ENCODE measurements around the gene TBX20. TPM values are rescaled to one million over a fixed set of nuclear protein-coding genes. Genes with fewer than 3 reads are reported as not detected.

The TBX20 gene
- total RNA-seq, 1 donor from 2014 or later = 1.3 TPM

GRCh38 chr7:35280902-35281301 is 27.0 kb upstream of the TBX20 start:
- Mint-ChIP-seq H3K27me3 (ENCODE audit: low read depth, unreplicated experiment) (peaks cover 28% of the 10 kb centered on the region), H3K27ac (ENCODE audit: unreplicated experiment) (no peak overlapping the region), H3K36me3 (ENCODE audit: low read depth, unreplicated experiment) (peaks cover 2% of the 10 kb centered on the region), H3K4me3 (ENCODE audit: unreplicated experiment) (no peak overlapping the region), H3K9me3 (ENCODE audit: unreplicated experiment) (no peaks in the 10 kb centered on the region), H3K4me1 (ENCODE audit: low read depth, unreplicated experiment) (peaks cover 3% of the 10 kb centered on the region)
- Histone ChIP-seq H3K4me1 (ENCODE audit: insufficient read depth, low read length) (no peaks in the 10 kb centered on the region), H3K9me3 (ENCODE audit: insufficient read depth, low read depth, low read length) (no peaks in the 10 kb centered on the region), H3K36me3 (ENCODE audit: insufficient read depth, low read length) (no peaks in the 10 kb centered on the region), H2AFZ (ENCODE audit: low read depth, low read length) (no peak overlapping the region), H3K4me3 (ENCODE audit: insufficient read depth, low read depth, low read length) (no peak overlapping the region), H3K4me2 (ENCODE audit: low read length) (no peak overlapping the region), H4K20me1 (ENCODE audit: insufficient read depth, low read length) (no peaks in the 10 kb centered on the region), H3K27me3 (ENCODE audit: insufficient read depth, low read length) (no peaks in the 10 kb centered on the region), H3K9ac (ENCODE audit: low read length) (no peak overlapping the region), H3K79me2 (ENCODE audit: insufficient read depth, low read length) (no peaks in the 10 kb centered on the region), H3K27ac (ENCODE audit: low read depth, low read length) (no peak overlapping the region)
- DNase-seq (ENCODE audit: low read depth) (no peak), FAIRE-seq (no peak)
- no peak for TF ChIP-seq EZH2 (IDR thresholded peaks at IDR 0.05; ENCODE audit: insufficient read depth, low read length)
- no peak for TF ChIP-seq CTCF (IDR thresholded peaks at IDR 0.05; ENCODE audit: insufficient read depth, low read depth, low read length)

- Mint-ChIP-seq H3K27ac (ENCODE audit: unreplicated experiment) (no peak overlapping the region), H3K27me3 (ENCODE audit: low read depth, unreplicated experiment) (peaks cover 29% of the 10 kb centered on the region), H3K4me3 (ENCODE audit: unreplicated experiment) (no peak overlapping the region), H3K9me3 (ENCODE audit: unreplicated experiment) (no peaks in the 10 kb centered on the region), H3K4me1 (ENCODE audit: low read depth, unreplicated experiment) (peaks cover 2% of the 10 kb centered on the region), H3K36me3 (ENCODE audit: low read depth, unreplicated experiment) (peaks cover 2% of the 10 kb centered on the region)
- no peaks in the 10 kb centered on the region for H3K9me3 ChIP-seq (ENCODE audit: insufficient read depth, low read depth, low read length)
- no peak for FAIRE-seq
- H3K4me1 ChIP-seq (ENCODE audit: insufficient read depth, low read length) = no peaks in the 10 kb centered on the region
- H3K4me2 ChIP-seq (ENCODE audit: low read length) = no peak overlapping the region
- H3K9ac ChIP-seq (ENCODE audit: low read length) = no peak overlapping the region
- no peaks in the 10 kb centered on the region for H3K36me3 ChIP-seq (ENCODE audit: insufficient read depth, low read length)
- no peak overlapping the region for H2AFZ ChIP-seq (ENCODE audit: low read depth, low read length)
- DNase-seq (ENCODE audit: low read depth) = no peak
- H4K20me1 ChIP-seq (ENCODE audit: insufficient read depth, low read length) = no peaks in the 10 kb centered on the region
- no peaks in the 10 kb centered on the region for H3K79me2 ChIP-seq (ENCODE audit: insufficient read depth, low read length)
- H3K4me3 ChIP-seq (ENCODE audit: insufficient read depth, low read depth, low read length) = no peak overlapping the region
- no peaks in the 10 kb centered on the region for H3K27me3 ChIP-seq (ENCODE audit: insufficient read depth, low read length)
- H3K27ac ChIP-seq (ENCODE audit: low read depth, low read length) = no peak overlapping the region
- TF ChIP-seq CTCF (IDR thresholded peaks at IDR 0.05; ENCODE audit: insufficient read depth, low read depth, low read length) (no peak), EZH2 (IDR thresholded peaks at IDR 0.05; ENCODE audit: insufficient read depth, low read length) (no peak)
Measured at GRCh38 chr7:35277359-35277758, 23.5 kb upstream of the TBX20 start.

DNA sequence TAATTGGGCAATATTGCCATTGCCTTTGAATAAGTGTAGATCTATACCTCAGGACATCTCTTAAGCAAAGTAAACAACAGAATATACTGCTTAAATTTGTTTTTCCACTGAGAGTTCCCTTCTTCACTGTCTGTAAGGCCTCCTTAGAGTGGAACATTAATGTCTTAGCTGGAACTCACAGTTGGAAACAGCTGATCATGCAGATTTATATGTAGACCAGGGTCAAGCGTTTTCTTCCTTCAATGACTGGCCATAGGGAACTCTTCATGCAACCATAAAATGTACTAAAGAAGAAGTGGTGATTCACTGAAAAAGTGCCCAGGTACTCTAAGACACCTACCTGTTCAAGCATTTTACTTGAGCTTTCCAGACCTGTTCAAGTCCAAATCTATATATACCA is 18.3 kb upstream of the TBX20 start:
- H3K36me3 Mint-ChIP-seq (ENCODE audit: low read depth, unreplicated experiment) = no peaks in the 10 kb centered on the region
- H3K27me3 Mint-ChIP-seq (ENCODE audit: low read depth, unreplicated experiment) = peaks cover 27% of the 10 kb centered on the region

More for the DNA sequence above, 18.3 kb upstream of the TBX20 start:
- H3K4me3 Mint-ChIP-seq (ENCODE audit: unreplicated experiment) = no peak overlapping the region
- Histone ChIP-seq H3K27ac (ENCODE audit: low read depth, low read length) (no peak overlapping the region), H3K4me3 (ENCODE audit: insufficient read depth, low read depth, low read length) (no peak overlapping the region), H4K20me1 (ENCODE audit: insufficient read depth, low read length) (no peaks in the 10 kb centered on the region), H3K9ac (ENCODE audit: low read length) (no peak overlapping the region), H3K27me3 (ENCODE audit: insufficient read depth, low read length) (peaks cover 2% of the 10 kb centered on the region), H2AFZ (ENCODE audit: low read depth, low read length) (no peak overlapping the region), H3K36me3 (ENCODE audit: insufficient read depth, low read length) (no peaks in the 10 kb centered on the region), H3K79me2 (ENCODE audit: insufficient read depth, low read length) (no peaks in the 10 kb centered on the region), H3K4me2 (ENCODE audit: low read length) (no peak overlapping the region), H3K9me3 (ENCODE audit: insufficient read depth, low read depth, low read length) (no peaks in the 10 kb centered on the region), H3K4me1 (ENCODE audit: insufficient read depth, low read length) (no peaks in the 10 kb centered on the region)
- H3K27ac Mint-ChIP-seq (ENCODE audit: unreplicated experiment) = no peak overlapping the region
- DNase-seq (ENCODE audit: low read depth) (no peak), FAIRE-seq (no peak)
- H3K9me3 Mint-ChIP-seq (ENCODE audit: unreplicated experiment) = no peaks in the 10 kb centered on the region
- no peaks in the 10 kb centered on the region for H3K4me1 Mint-ChIP-seq (ENCODE audit: low read depth, unreplicated experiment)
- no peak for TF ChIP-seq EZH2 (IDR thresholded peaks at IDR 0.05; ENCODE audit: insufficient read depth, low read length)

Measured in astrocyte (in vitro differentiated cells and primary cell).